IMR-90 (cell line): ENCODE data around the gene VTN. TPM values are rescaled to one million over a fixed set of nuclear protein-coding genes. Genes with fewer than 3 reads are reported as not detected.

ENCODE experiments used
- ATAC-seq: fragments of 200-7000 bp; cut with Tn5 transposase; 2 replicates; pipeline ENCODE4 v1.9.1; 2020; ENCODE audit warnings: low read depth, mild to moderate bottlenecking, moderate library complexity
- BruUV-seq: library from RNA; stranded (reverse); fragments of 400-500 nt; replicated peaks from 2 replicates; lab custom pipeline; 2021; lab: Mats Ljungman, UMichigan
- CTCF ChIA-PET: fragments of 300-600 bp; formaldehyde crosslinking; extraction: SDS; loops from one replicate; lab custom pipeline; 2021; ENCODE audit warnings: antibody characterized with exemption; lab: Yijun Ruan, JAX
- POLR2A ChIA-PET: fragments of 300-600 bp; sonication (Branson Sonifier 250); formaldehyde crosslinking; loops from one replicate; lab custom pipeline; 2022; ENCODE audit warnings: antibody characterized with exemption; ENCODE audit not compliant: unreplicated experiment; lab: Charles Lee
- DNase-seq: peaks from one replicate; pipeline ENCODE4 v3.0.0; 2013
- H2AFZ ChIP-seq: replicated peaks from 2 replicates; pipeline ENCODE3; 2013; ENCODE audit warnings: low read length, mild to moderate bottlenecking; ENCODE audit not compliant: poor library complexity
- H2AK5ac ChIP-seq: 2 replicates; pipeline ENCODE4 v1.6.1; 2013; ENCODE audit warnings: low read depth, low read length, inconsistent platforms
- H2AK9ac ChIP-seq: replicated peaks from 2 replicates; pipeline ENCODE3; 2013; ENCODE audit warnings: mild to moderate bottlenecking, low read depth, low read length, moderate library complexity; ENCODE audit not compliant: poor library complexity
- H2BK120ac ChIP-seq: 2 replicates; pipeline ENCODE4 v1.6.1; 2013; ENCODE audit warnings: low read depth, low read length, inconsistent platforms
- H2BK15ac ChIP-seq: 3 replicates; pipeline ENCODE4 v1.6.1; 2013; ENCODE audit warnings: low read depth, low read length, inconsistent platforms
- H2BK20ac ChIP-seq: 2 replicates; pipeline ENCODE4 v1.6.1; 2013; ENCODE audit warnings: low read depth, mild to moderate bottlenecking, inconsistent platforms, low read length, moderate library complexity
- H2BK5ac ChIP-seq: 2 replicates; pipeline ENCODE4 v1.6.1; 2013; ENCODE audit warnings: mild to moderate bottlenecking, low read depth, low read length, inconsistent platforms; ENCODE audit not compliant: poor library complexity, severe bottlenecking
- H3K14ac ChIP-seq: replicated peaks from 2 replicates; pipeline ENCODE4 v1.6.1; 2013; ENCODE audit warnings: low read depth, low read length, inconsistent platforms
- H3K18ac ChIP-seq: 2 replicates; pipeline ENCODE4 v1.6.1; 2013; ENCODE audit warnings: low read depth, low read length, control low read depth
- H3K23ac ChIP-seq: 2 replicates; pipeline ENCODE4 v1.6.1; 2013; ENCODE audit warnings: low read depth, low read length, inconsistent platforms
- H3K27ac ChIP-seq: 2 replicates; pipeline ENCODE4 v1.5.1; 2013; ENCODE audit warnings: mild to moderate bottlenecking, control low read depth, low read length; ENCODE audit not compliant: insufficient read depth
- H3K27me3 ChIP-seq: 2 replicates; pipeline ENCODE4 v1.6.1; 2013; ENCODE audit warnings: low read length; ENCODE audit not compliant: control insufficient read depth, insufficient read depth
- H3K36me3 ChIP-seq: 2 replicates; pipeline ENCODE4 v1.6.1; 2013; ENCODE audit warnings: low read length, mixed read lengths; ENCODE audit not compliant: control insufficient read depth, insufficient read depth
- H3K4ac ChIP-seq: 2 replicates; pipeline ENCODE4 v1.6.1; 2013; ENCODE audit warnings: low read depth, low read length, inconsistent platforms
- H3K4me1 ChIP-seq: 2 replicates; pipeline ENCODE4 v1.6.1; 2013; ENCODE audit warnings: low read length, mixed read lengths; ENCODE audit not compliant: control insufficient read depth, insufficient read depth
- H3K4me2 ChIP-seq: 2 replicates; pipeline ENCODE4 v1.6.1; 2013; ENCODE audit warnings: low read depth, mild to moderate bottlenecking, control low read depth, low read length, moderate library complexity
- H3K4me3 ChIP-seq: 2 replicates; pipeline ENCODE4 v1.5.1; 2013; ENCODE audit warnings: low read depth, mild to moderate bottlenecking, control low read depth, low read length, moderate library complexity; ENCODE audit not compliant: insufficient read depth
- H3K56ac ChIP-seq: 2 replicates; pipeline ENCODE4 v1.6.1; 2013; ENCODE audit warnings: low read length, inconsistent platforms; ENCODE audit not compliant: insufficient read depth; ENCODE audit errors: extremely low read depth
- H3K79me1 ChIP-seq, 2 experiments: 2 replicates each; pipeline ENCODE4 v1.6.1; 2013; ENCODE audit warnings: low read length in 2 of 2, inconsistent platforms in 1 of 2, low read depth in 1 of 2
- H3K9ac ChIP-seq: 2 replicates; pipeline ENCODE4 v1.6.1; 2013; ENCODE audit warnings: low read depth, low read length, control low read depth
- H3K9me1 ChIP-seq: 2 replicates; pipeline ENCODE4 v1.6.1; 2013; ENCODE audit warnings: low read length, inconsistent platforms; ENCODE audit not compliant: insufficient read depth
- H3K9me3 ChIP-seq: 2 replicates; pipeline ENCODE4 v1.6.1; 2013; ENCODE audit warnings: low read length; ENCODE audit not compliant: control insufficient read depth, insufficient read depth
- H4K20me1 ChIP-seq: 2 replicates; pipeline ENCODE4 v1.6.1; 2013; ENCODE audit warnings: low read length, inconsistent platforms; ENCODE audit not compliant: insufficient read depth
- H4K5ac ChIP-seq: 2 replicates; pipeline ENCODE4 v1.6.1; 2013; ENCODE audit warnings: mild to moderate bottlenecking, low read depth, low read length, control low read depth
- H4K8ac ChIP-seq, 2 experiments: 2 replicates each; pipeline ENCODE4 v1.6.1; 2013; ENCODE audit warnings: low read depth in 2 of 2, low read length in 2 of 2, control low read depth in 1 of 2, inconsistent platforms in 1 of 2
- H4K91ac ChIP-seq: 2 replicates; pipeline ENCODE4 v1.6.1; 2013; ENCODE audit warnings: low read depth, low read length, inconsistent platforms; ENCODE audit not compliant: insufficient read depth
- BHLHE40 ChIP-seq: fragments of 150-350 bp; IDR thresholded peaks from 2 replicates; pipeline ENCODE4 v1.6.1; 2016; ENCODE audit warnings: mild to moderate bottlenecking, low read depth, low read length
- CEBPB ChIP-seq: IDR thresholded peaks from 2 replicates; pipeline ENCODE4 v1.6.1; 2012; ENCODE audit warnings: low read depth, low read length, improper control_type of control experiment
- CHD1 ChIP-seq: IDR thresholded peaks from 2 replicates; pipeline ENCODE4 v1.6.1; 2012; ENCODE audit warnings: low read depth, low read length, improper control_type of control experiment
- FOS ChIP-seq: fragments of 150-350 bp; IDR thresholded peaks from 2 replicates; pipeline ENCODE4 v1.6.1; 2016; ENCODE audit warnings: low read depth, low read length
- MAFK ChIP-seq: IDR thresholded peaks from 2 replicates; pipeline ENCODE4 v1.6.1; 2012; ENCODE audit warnings: low read depth, low read length, improper control_type of control experiment
- MAZ ChIP-seq: IDR thresholded peaks from 2 replicates; pipeline ENCODE4 v1.6.1; 2012; ENCODE audit warnings: low read depth, mild to moderate bottlenecking, low read length, improper control_type of control experiment, moderate library complexity, borderline replicate concordance
- MXI1 ChIP-seq: IDR thresholded peaks from 2 replicates; pipeline ENCODE4 v1.6.1; 2012; ENCODE audit warnings: low read depth, mild to moderate bottlenecking, low read length, moderate library complexity, borderline replicate concordance
- NFE2L2 ChIP-seq: fragments of 150-350 bp; IDR thresholded peaks from 2 replicates; pipeline ENCODE4 v1.6.1; 2016; ENCODE audit warnings: low read depth, mild to moderate bottlenecking, low read length
- POLR2A ChIP-seq: IDR thresholded peaks from 2 replicates; pipeline ENCODE4 v1.6.1; 2012; ENCODE audit warnings: mild to moderate bottlenecking, low read depth, low read length
- RAD21 ChIP-seq: IDR thresholded peaks from 2 replicates; pipeline ENCODE4 v1.6.1; 2012; ENCODE audit warnings: low read length, improper control_type of control experiment
- RCOR1 ChIP-seq: IDR thresholded peaks from 2 replicates; pipeline ENCODE4 v1.6.1; 2012; ENCODE audit warnings: mild to moderate bottlenecking, low read length, improper control_type of control experiment; ENCODE audit not compliant: insufficient replicate concordance
- SMC3 ChIP-seq: fragments of 150-350 bp; IDR thresholded peaks from 2 replicates; pipeline ENCODE4 v1.6.1; 2016; ENCODE audit warnings: low read depth, mild to moderate bottlenecking, antibody characterized with exemption, low read length, moderate library complexity
- USF2 ChIP-seq: fragments of 150-350 bp; IDR thresholded peaks from 2 replicates; pipeline ENCODE4 v1.6.1; 2017; ENCODE audit warnings: mild to moderate bottlenecking, antibody characterized with exemption, low read length, low read depth
- WGBS, 2 experiments: methylation state at CpG; one replicate each; pipeline versions ENCODE4 v1.1.5 to v1.1.7; 2013; ENCODE audit warnings: missing lambda C conversion rate in 2 of 2; ENCODE audit not compliant: insufficient read length in 1 of 2; ENCODE audit errors: extremely low coverage in 2 of 2; 5-methylcytosine and 5-hydroxymethylcytosine counted together
- dilution Hi-C: fragments of 300-500 bp; cut with HindIII; formaldehyde crosslinking; loops from one replicate; pipeline ENCODE4 v1.14.3; 2018; ENCODE audit warnings: low sequenced_read_pairs; ENCODE audit not compliant: unreplicated experiment
- in situ Hi-C: fragments of 300-500 bp; cut with MboI; formaldehyde crosslinking; loops from 3 replicates; pipeline ENCODE4 v1.14.3; 2019; ENCODE audit warnings: low sequenced_read_pairs, inconsistent platforms, mixed read lengths
- intact Hi-C: fragments of 100-400 bp; cut with micrococcal nuclease; formaldehyde crosslinking; loops from 2 replicates; pipeline ENCODE4 v1.10.0; 2022
- polyA plus RNA-seq, 3 experiments: library from polyadenylated mRNA; depleted of rRNA; stranded (reverse); fragments of >200 nt; gene quantifications; 2 replicates each; pipeline ENCODE4 v1.2.3, GENCODE V29; 2012; ENCODE audit warnings: low replicate concordance in 1 of 3
- total RNA-seq: library from RNA; depleted of rRNA; stranded (reverse); fragments of >200 nt; gene quantifications from 2 replicates; pipeline ENCODE4 v1.2.3, GENCODE V29; 2012
- TF ChIP-seq, protein P1 (sequence below): conservative IDR thresholded peaks from 2 replicates; pipeline ENCODE4 v1.5.1; 2012; ENCODE audit warnings: mild to moderate bottlenecking, low read depth, low read length, improper control_type of control experiment
- TF ChIP-seq, protein P2 (sequence below): fragments of 150-350 bp; IDR thresholded peaks from 2 replicates; pipeline ENCODE4 v1.6.1; 2016; ENCODE audit warnings: low read depth, mild to moderate bottlenecking, low read length, moderate library complexity, borderline replicate concordance

The VTN gene
- total and polyA plus RNA-seq, 2 of the 4 experiments (the other 2 are of a cell fraction): 0.18 to 1.0 TPM

- BruUV-seq: no TSS peak
- TF ChIP-seq RAD21: no peak
- TF ChIP-seq POLR2A: no peak
- no peak for TF ChIP-seq MAFK
- no peak for TF ChIP-seq USF2
- TF ChIP-seq BHLHE40: no peak
- TF ChIP-seq RCOR1: no peak
- TF ChIP-seq, protein P1, sequence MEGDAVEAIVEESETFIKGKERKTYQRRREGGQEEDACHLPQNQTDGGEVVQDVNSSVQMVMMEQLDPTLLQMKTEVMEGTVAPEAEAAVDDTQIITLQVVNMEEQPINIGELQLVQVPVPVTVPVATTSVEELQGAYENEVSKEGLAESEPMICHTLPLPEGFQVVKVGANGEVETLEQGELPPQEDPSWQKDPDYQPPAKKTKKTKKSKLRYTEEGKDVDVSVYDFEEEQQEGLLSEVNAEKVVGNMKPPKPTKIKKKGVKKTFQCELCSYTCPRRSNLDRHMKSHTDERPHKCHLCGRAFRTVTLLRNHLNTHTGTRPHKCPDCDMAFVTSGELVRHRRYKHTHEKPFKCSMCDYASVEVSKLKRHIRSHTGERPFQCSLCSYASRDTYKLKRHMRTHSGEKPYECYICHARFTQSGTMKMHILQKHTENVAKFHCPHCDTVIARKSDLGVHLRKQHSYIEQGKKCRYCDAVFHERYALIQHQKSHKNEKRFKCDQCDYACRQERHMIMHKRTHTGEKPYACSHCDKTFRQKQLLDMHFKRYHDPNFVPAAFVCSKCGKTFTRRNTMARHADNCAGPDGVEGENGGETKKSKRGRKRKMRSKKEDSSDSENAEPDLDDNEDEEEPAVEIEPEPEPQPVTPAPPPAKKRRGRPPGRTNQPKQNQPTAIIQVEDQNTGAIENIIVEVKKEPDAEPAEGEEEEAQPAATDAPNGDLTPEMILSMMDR: no peak
- no peak for TF ChIP-seq CEBPB
- TF ChIP-seq MAZ: no peak
- TF ChIP-seq, protein P2, sequence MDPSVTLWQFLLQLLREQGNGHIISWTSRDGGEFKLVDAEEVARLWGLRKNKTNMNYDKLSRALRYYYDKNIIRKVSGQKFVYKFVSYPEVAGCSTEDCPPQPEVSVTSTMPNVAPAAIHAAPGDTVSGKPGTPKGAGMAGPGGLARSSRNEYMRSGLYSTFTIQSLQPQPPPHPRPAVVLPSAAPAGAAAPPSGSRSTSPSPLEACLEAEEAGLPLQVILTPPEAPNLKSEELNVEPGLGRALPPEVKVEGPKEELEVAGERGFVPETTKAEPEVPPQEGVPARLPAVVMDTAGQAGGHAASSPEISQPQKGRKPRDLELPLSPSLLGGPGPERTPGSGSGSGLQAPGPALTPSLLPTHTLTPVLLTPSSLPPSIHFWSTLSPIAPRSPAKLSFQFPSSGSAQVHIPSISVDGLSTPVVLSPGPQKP: no peak
- no peak for TF ChIP-seq SMC3
- TF ChIP-seq CHD1: no peak
- TF ChIP-seq FOS: no peak
- no peak for TF ChIP-seq NFE2L2
- TF ChIP-seq MXI1: no peak
Measured at GRCh38 chr17:28368915-28369683, 1.0 kb downstream of the VTN start.

More at GRCh38 chr17:28368915-28369683, 1.0 kb downstream of the VTN start:
- intact Hi-C loops: no loop called here
- no peaks in the 10 kb centered on the region for H3K27me3 ChIP-seq
- in situ Hi-C loops: no loop called here
- peaks cover 14% of the 10 kb centered on the region; the same call in 1 of the 2 replicates for H3K4me1 ChIP-seq
- dilution Hi-C loops: no loop called here
- H3K4me3 ChIP-seq: no peak overlapping the region
- H4K5ac ChIP-seq: no peak overlapping the region
- H3K18ac ChIP-seq: no peak overlapping the region
- H2AFZ ChIP-seq: no peak overlapping the region
- H3K56ac ChIP-seq: no peak overlapping the region
- H3K9me1 ChIP-seq: peaks cover 26% of the 10 kb centered on the region
- no peak overlapping the region for H4K91ac ChIP-seq
- H2BK15ac ChIP-seq: no peak overlapping the region
- H3K14ac ChIP-seq: no peak overlapping the region
- no peak overlapping the region for H3K4ac ChIP-seq
- H2AK9ac ChIP-seq: no peak overlapping the region
- no peak overlapping the region for H2AK5ac ChIP-seq
- ChIA-PET POLR2A (no interaction called here), CTCF (no interaction called here)
- no peaks in the 10 kb centered on the region for H3K9me3 ChIP-seq
- no peak overlapping the region for H3K4me2 ChIP-seq
- 95% methylated on average over 4 of the region's 23 CpGs; no CpG with 5 or more reads in 1 of the 2 experiments for WGBS, 2 experiments
- no peak overlapping the region for H2BK20ac ChIP-seq
- H3K9ac ChIP-seq: no peak overlapping the region
- H4K20me1 ChIP-seq: peaks cover 19% of the 10 kb centered on the region
- no peak overlapping the region for H2BK5ac ChIP-seq
- H4K8ac ChIP-seq: no peak overlapping the region
- DNase-seq (no peak), ATAC-seq (no peak)
- H3K79me1 ChIP-seq: peaks cover 5 to 18% of the 10 kb centered on the region in 2 experiments; a peak in 3 of 4 replicates
- no peak overlapping the region for H3K27ac ChIP-seq
- no peak overlapping the region for H3K23ac ChIP-seq
- H3K36me3 ChIP-seq: peaks cover 3% of the 10 kb centered on the region; the same call in 1 of the 2 replicates
- H2BK120ac ChIP-seq: no peak overlapping the region
